ENCODE measurements around the gene GLI3.

GLI3 gene

DNA sequence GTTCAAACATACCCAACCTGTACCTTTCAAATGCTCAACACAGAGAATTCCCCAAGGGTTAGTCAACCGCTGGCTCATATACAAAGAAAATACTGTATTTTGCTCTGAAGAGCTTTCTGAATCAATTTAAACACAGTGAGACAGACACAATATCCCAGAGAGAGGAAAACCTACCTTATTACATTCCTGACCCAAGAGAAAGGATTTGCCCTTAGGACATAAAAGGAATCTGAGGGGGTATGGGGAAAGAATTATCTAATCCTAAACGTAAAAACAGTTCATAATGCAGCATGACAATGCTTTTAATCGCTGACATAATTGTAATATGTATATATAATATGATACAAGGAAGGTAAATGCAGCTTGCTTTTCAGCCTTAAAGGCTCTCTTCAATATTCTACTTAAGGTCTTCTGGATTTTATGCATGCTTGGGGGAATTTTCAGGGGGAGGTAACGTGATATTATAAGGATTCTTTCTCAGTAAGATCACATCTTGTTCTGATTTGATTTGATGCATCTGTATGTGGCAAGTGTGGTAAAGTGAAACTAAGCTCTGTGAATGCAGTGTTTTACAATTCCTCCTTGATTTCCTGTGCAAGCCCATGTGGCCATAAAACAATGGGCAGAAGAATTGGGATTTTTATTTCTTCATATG is 240.5 kb downstream of the GLI3 start:
- TF ChIP-seq, protein P1, sequence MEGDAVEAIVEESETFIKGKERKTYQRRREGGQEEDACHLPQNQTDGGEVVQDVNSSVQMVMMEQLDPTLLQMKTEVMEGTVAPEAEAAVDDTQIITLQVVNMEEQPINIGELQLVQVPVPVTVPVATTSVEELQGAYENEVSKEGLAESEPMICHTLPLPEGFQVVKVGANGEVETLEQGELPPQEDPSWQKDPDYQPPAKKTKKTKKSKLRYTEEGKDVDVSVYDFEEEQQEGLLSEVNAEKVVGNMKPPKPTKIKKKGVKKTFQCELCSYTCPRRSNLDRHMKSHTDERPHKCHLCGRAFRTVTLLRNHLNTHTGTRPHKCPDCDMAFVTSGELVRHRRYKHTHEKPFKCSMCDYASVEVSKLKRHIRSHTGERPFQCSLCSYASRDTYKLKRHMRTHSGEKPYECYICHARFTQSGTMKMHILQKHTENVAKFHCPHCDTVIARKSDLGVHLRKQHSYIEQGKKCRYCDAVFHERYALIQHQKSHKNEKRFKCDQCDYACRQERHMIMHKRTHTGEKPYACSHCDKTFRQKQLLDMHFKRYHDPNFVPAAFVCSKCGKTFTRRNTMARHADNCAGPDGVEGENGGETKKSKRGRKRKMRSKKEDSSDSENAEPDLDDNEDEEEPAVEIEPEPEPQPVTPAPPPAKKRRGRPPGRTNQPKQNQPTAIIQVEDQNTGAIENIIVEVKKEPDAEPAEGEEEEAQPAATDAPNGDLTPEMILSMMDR (conservative IDR thresholded peaks at IDR 0.05; ENCODE audit: low read depth, low read length) = no peak
- peak; percentile 82 for DNase-seq (ENCODE audit: low read depth)
- no peak overlapping the region for H3K4me3 ChIP-seq (ENCODE audit: low read depth, low read length)

DNA sequence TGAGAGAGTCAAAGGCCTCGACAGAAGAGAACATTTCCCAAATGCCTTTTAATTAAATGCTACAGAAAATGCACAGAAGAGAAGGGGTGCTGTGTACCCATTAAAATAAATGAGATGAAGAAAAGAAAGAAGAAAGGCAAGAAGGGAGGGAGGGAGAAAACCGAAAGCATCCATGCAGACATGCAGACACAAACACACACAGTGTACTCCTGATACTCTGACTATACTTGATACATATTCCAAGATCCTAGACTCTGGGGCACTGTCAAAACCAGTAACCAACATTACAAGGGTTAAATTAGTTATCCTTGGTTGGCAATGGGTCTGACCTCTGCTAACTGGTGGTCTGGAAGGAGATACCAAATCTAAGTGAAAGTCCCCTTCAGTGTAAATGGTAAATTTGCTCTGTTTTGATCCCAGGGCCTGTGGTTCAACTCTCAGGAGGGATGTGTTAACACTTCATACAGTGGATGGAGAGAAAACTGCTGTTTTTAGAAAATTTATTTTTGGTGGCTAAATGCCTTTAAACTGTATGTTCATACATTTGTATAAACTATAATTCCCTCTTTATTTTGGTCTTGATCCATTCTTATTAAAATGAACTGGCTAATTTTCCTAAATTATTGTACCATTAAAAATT is 241.3 kb downstream of the GLI3 start:
- TF ChIP-seq, protein P1 (conservative IDR thresholded peaks at IDR 0.05; ENCODE audit: low read depth, low read length) = no peak
- no peak overlapping the region for H3K4me3 ChIP-seq (ENCODE audit: low read depth, low read length)
- DNase-seq (ENCODE audit: low read depth) = no peak

DNA sequence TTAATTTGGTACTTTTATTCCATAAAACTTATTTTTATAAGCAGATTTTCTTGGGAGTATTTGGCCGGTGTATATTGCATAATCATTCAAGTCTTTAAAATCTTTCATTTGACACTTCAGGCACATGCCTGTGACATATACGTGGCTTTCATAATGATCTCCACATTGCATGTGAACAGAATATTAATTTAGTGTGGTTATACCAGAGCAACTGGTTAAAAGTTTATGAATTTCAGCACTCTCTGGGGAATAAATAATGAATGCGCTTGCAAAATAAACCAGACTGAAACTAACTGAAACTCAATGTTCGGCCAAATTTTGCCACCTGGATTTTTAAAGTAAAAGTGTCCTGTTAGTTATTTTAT is 242.3 kb downstream of the GLI3 start:
- no peak for DNase-seq (ENCODE audit: low read depth)
- TF ChIP-seq, protein P1 (conservative IDR thresholded peaks at IDR 0.05; ENCODE audit: low read depth, low read length) = no peak
- H3K4me3 ChIP-seq (ENCODE audit: low read depth, low read length) = no peak overlapping the region

DNA sequence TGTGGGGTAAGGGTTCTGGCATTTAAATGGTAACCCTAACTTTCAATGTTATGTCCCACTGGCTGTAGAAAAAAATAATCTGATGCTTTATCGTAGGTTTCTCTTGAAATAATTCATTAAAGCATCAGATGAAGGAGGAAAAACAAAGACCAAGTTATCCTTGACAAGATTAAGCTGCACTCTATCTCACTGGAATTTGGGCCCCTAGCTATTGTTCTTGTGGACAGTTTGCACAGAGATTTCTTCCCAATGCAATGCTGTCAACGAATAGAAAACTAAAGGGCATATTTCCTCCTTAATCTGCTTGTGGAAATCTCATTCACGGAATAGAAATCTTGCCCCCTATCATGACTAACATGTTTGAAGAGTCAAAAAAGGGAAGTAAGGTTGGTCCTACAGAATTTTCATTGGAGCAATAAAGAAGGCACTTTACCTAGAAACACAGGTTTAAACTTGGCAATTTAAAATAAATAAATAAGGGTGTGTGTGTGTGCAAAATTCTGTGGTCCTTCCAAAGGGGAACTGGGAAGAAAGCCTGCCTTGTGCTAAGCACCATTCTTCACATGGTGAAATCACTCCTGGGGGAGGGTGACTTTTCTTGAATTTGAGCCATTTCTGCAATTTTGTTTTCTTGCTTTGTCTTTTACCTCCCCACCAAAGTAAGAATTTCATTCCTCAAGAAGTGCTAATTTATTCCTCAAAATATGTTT is 242.8 kb downstream of the GLI3 start:
- H3K4me3 ChIP-seq (ENCODE audit: low read depth, low read length) = no peak overlapping the region
- TF ChIP-seq, protein P1 (conservative IDR thresholded peaks at IDR 0.05; ENCODE audit: low read depth, low read length) = no peak
- DNase-seq (ENCODE audit: low read depth) = no peak

DNA sequence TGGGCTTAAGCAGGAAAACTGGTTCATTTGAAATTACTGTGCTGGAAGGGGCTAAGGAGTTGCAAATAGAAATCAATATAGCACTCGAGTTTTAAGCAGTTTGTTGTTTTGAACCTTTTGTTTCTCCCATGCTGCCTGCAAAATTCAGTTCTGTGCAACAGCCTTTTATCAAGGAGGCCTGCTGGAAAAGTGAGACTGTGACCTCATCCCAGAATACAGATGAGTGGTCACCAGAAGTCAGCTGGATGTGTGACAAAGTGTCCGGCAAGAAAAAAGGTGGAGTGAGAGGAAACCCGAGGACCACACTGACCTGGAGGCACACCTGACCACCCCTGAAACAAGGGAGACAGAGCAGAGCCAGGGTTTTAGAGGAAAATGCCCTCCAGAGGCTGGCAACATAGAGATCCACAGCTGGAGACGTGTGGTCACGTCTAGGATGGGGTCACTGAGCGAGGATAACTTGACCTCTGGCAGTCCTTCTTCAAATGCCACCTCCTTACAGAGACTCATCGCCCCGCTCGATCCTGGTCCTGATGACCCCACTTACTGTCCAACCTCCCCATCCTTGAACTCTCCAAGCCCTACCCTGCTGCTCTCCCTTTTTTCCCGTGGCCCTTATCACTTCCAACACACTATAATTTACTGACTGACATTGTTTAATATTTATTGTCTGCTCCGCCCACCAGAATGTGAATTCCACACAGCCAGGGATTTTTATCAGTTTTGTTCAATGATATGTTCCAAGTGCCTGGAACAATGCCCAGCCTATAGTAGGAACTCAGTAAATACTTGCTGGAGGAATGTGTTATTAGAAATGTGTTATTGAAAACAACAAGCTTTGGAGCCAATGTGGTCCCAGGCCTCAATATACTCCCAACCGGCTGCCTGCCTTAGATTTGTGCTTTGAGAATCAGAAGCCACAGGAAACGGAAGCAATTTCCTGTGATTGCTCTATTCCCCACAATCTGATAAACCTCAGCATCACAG is 243.8 kb downstream of the GLI3 start:
- peak; percentile 90 for DNase-seq (ENCODE audit: low read depth)
- H3K4me3 ChIP-seq (ENCODE audit: low read depth, low read length) = no peak overlapping the region
- TF ChIP-seq, protein P1 (conservative IDR thresholded peaks at IDR 0.05; ENCODE audit: low read depth, low read length) = no peak

DNA sequence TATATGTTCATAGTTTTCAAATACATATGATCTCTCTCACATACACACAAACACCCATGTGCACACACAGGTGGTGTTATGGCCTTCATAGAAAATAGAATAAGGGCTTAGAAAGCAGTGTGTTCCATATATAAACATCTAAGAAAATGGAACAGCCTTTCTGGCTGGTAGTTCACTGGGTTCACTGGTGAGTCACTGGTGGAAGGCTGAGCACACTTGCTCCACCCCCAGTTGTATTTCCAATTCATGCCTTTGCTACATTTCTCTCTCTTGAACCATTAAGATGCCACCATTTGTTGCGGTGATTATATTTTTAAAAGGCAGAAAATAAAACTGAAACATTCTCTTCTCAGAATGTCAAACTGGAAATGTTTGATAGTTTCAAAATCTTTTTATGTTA is 252.1 kb downstream of the GLI3 start:
- H3K4me3 ChIP-seq (ENCODE audit: low read depth, low read length) = no peak overlapping the region
- DNase-seq (ENCODE audit: low read depth) = peak; percentile 77
- TF ChIP-seq, protein P1 (conservative IDR thresholded peaks at IDR 0.05; ENCODE audit: low read depth, low read length) = no peak

All from choroid plexus epithelial cell (primary cell).